Upper lobe of left lung (tissue), 6 donors: ENCODE results near the gene PELO. TPM values are rescaled to one million over a fixed set of nuclear protein-coding genes. Genes with fewer than 3 reads are reported as not detected.
A peak's percentile ranks its signal among the peaks of the same experiment; 100 is the strongest.

Experiments
- ATAC-seq, 2 donors: fragments of 200-7000 bp; cut with Tn5 transposase; one replicate each; pipeline ENCODE4 v1.9.1; 2022; ENCODE audit warnings: mild to moderate bottlenecking in 2 of 2, moderate library complexity in 2 of 2; ENCODE audit not compliant: low FRiP score in 2 of 2
- DNase-seq, 2 donors: peaks; one replicate each; pipeline ENCODE4 v3.0.0-alpha.2; 2019 to 2020
- H3K27ac ChIP-seq, 4 donors: fragments of 200-600 bp; sonication (generic); one replicate each; pipeline ENCODE4 v1.5.1; 2016 to 2019
- H3K27me3 ChIP-seq, 4 donors: fragments of 200-600 bp; sonication (generic); one replicate each; pipeline ENCODE4 v1.5.1; 2017 to 2019
- H3K36me3 ChIP-seq, 4 donors: fragments of 200-600 bp; sonication (generic); one replicate each; pipeline ENCODE4 v1.5.1; 2016 to 2019
- H3K4me1 ChIP-seq, 4 donors: fragments of 200-600 bp; sonication (generic); one replicate each; pipeline ENCODE4 v1.5.1; 2018 to 2019
- H3K4me3 ChIP-seq, 4 donors: fragments of 200-600 bp; sonication (generic); one replicate each; pipeline ENCODE4 v1.5.1; 2017 to 2019; ENCODE audit warnings: mild to moderate bottlenecking in 2 of 4, moderate library complexity in 1 of 4
- H3K9me3 ChIP-seq, 4 donors: fragments of 200-600 bp; sonication (generic); one replicate each; pipeline ENCODE4 v1.5.1; 2018 to 2019
- EP300 ChIP-seq, 4 donors: sonication (generic); formaldehyde crosslinking; IDR thresholded peaks; one replicate each; pipeline ENCODE4 v1.5.1; 2017; ENCODE audit warnings: antibody characterized with exemption in 4 of 4, control low read depth in 2 of 4
- POLR2A ChIP-seq, 4 donors: fragments of 450-650 bp; IDR thresholded peaks; one replicate each; pipeline ENCODE4 v1.5.1; 2016 to 2017; ENCODE audit warnings: antibody characterized with exemption in 4 of 4, mild to moderate bottlenecking in 2 of 4
- POLR2AphosphoS5 ChIP-seq, 2 donors: sonication (generic); formaldehyde crosslinking; IDR thresholded peaks; one replicate each; pipeline ENCODE4 v1.5.1; 2017; ENCODE audit warnings: antibody characterized with exemption in 2 of 2
- WGBS, 2 donors: methylation state at CpG; one replicate each; pipeline ENCODE4 v1.1.5; 2017 to 2018; 5-methylcytosine and 5-hydroxymethylcytosine counted together
- total RNA-seq, 6 donors: library from RNA; depleted of rRNA in 4 of 6; stranded (reverse); fragments of >200 nt in 4 of 6; gene quantifications; one replicate each; pipeline versions ENCODE4 v1.1.0 to v1.2.1, GENCODE V29; 2016 to 2021
- TF ChIP-seq, protein P1 (sequence below), 6 experiments: fragments of 450-650 bp in 4 of 6; fragments of 200-600 bp in 2 of 6; sonication (generic) in 2 of 6; IDR thresholded peaks; one replicate each; pipeline ENCODE4 v1.5.1; 2016 to 2019; ENCODE audit warnings: antibody characterized with exemption in 6 of 6
- donor health status: DM: no; HTN: no; CAD: no; lungs with moderate emphysema.
- donor health status: DM: no; HTN: yes; CAD: no; lungs with severe emphysema.

The PELO gene
- total RNA-seq, 6 donors from 2014 or later: 15.0 to 42.3 (median 28.7) TPM

- no peak for TF ChIP-seq EP300 (IDR thresholded peaks at IDR 0.05)
- TF ChIP-seq, protein P1, sequence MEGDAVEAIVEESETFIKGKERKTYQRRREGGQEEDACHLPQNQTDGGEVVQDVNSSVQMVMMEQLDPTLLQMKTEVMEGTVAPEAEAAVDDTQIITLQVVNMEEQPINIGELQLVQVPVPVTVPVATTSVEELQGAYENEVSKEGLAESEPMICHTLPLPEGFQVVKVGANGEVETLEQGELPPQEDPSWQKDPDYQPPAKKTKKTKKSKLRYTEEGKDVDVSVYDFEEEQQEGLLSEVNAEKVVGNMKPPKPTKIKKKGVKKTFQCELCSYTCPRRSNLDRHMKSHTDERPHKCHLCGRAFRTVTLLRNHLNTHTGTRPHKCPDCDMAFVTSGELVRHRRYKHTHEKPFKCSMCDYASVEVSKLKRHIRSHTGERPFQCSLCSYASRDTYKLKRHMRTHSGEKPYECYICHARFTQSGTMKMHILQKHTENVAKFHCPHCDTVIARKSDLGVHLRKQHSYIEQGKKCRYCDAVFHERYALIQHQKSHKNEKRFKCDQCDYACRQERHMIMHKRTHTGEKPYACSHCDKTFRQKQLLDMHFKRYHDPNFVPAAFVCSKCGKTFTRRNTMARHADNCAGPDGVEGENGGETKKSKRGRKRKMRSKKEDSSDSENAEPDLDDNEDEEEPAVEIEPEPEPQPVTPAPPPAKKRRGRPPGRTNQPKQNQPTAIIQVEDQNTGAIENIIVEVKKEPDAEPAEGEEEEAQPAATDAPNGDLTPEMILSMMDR (IDR thresholded peaks at IDR 0.05): no peak
- no peak for TF ChIP-seq POLR2A (IDR thresholded peaks at IDR 0.05)
- TF ChIP-seq POLR2AphosphoS5 (IDR thresholded peaks at IDR 0.05): no peak
- Histone ChIP-seq H3K9me3 (no peaks in the 10 kb centered on the region), H3K36me3 (no peaks in the 10 kb centered on the region), H3K4me3 (no peak overlapping the region), H3K4me1 (no peaks in the 10 kb centered on the region), H3K27ac (no peak overlapping the region), H3K27me3 (no peaks in the 10 kb centered on the region)
- DNase-seq (no peak), ATAC-seq (no peak)
- WGBS, 2 donors: 89 to 94% methylated on average over 1 of the region's 1 CpG
Measured at GRCh38 chr5:52759331-52759730, 28.4 kb upstream of the PELO start.

- no peaks in the 10 kb centered on the region for H3K9me3 ChIP-seq
- no peak overlapping the region for H3K4me3 ChIP-seq
- no peak for ATAC-seq
- no peaks in the 10 kb centered on the region for H3K27me3 ChIP-seq
- TF ChIP-seq, protein P1 (IDR thresholded peaks at IDR 0.05): no peak
- no peak for TF ChIP-seq EP300 (IDR thresholded peaks at IDR 0.05)
- TF ChIP-seq POLR2AphosphoS5 (IDR thresholded peaks at IDR 0.05): no peak
- no peak for TF ChIP-seq POLR2A (IDR thresholded peaks at IDR 0.05)
- H3K27ac ChIP-seq: no peak overlapping the region
- WGBS, 2 donors: 92 to 100% methylated on average over 1 of the region's 1 CpG
- H3K36me3 ChIP-seq: no peaks in the 10 kb centered on the region
- no peaks in the 10 kb centered on the region for H3K4me1 ChIP-seq
- no peak for DNase-seq
Measured at GRCh38 chr5:52760695-52761366, 26.9 kb upstream of the PELO start.

DNA sequence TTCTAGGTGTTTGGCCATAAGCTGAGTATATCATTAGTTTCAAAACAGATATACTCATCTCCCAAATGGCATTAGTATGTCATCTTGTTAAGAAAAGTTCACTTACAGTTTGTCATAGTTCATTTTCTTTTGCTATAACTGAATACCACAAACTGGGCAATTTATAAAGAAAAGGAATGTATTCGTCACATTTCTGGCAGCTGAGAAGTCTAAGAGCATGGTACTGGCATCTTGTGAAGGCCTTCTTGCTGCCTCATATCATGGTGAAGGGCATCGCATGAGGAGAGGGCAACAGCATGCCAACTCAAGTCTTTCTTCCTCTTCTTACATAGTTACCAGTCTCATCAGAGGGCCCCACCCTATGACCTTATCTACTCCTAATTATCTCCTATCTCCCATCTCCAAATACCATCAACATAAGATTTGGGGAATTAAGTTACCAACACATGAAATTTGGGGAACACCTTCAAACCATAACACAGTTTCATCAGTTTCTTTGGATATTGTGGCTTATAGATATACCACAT, 20.4 kb upstream of the PELO start:
- no peak overlapping the region for H3K4me3 ChIP-seq
- DNase-seq: no peak
- peaks cover 0 to 9% (median 2%) of the 10 kb centered on the region in 4 donors for H3K4me1 ChIP-seq
- no peaks in the 10 kb centered on the region for H3K27me3 ChIP-seq
- no peaks in the 10 kb centered on the region for H3K9me3 ChIP-seq
- H3K27ac ChIP-seq: peak overlapping the region in 1 of 4 donors; percentile 37
- TF ChIP-seq EP300 (IDR thresholded peaks at IDR 0.05): no peak
- no peak for TF ChIP-seq POLR2AphosphoS5 (IDR thresholded peaks at IDR 0.05)
- no peak for TF ChIP-seq POLR2A (IDR thresholded peaks at IDR 0.05)
- TF ChIP-seq, protein P1 (IDR thresholded peaks at IDR 0.05): no peak
- ATAC-seq: no peak
- no peaks in the 10 kb centered on the region for H3K36me3 ChIP-seq
- WGBS, 2 donors: 88% methylated on average over 2 of the region's 2 CpGs

DNA sequence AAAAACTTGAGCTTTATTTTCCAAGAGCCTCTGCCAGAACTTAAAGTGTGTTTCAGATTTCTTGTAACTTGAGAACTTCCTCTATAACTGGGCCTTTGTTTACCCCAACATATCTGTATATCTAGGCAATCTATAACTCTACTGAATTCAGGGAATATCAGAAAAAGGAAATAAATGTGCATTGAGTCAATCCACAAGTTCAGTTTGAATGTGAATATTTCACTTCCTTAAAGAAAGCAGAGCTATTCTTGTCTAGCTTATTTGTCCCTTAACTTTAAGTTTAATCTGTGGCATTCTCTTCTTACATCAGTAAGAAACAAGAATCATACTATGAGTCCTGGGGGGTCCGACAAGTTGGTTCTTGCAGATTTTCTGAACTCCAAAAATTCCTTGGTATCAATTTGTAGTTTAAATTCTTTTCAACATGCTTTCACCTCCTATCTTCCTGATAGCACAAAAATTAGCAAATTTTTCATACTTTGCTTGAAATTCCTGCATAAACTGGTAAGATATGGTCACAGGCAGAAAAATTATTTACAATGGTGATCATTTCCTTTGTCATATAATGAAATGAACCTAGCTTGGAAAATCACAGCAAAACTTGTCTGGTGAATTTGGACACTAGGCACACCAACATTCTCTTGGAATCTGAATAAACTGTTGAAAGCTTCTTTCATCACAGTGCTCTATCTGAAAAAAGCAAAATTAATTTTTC, 19.8 kb upstream of the PELO start:
- TF ChIP-seq POLR2AphosphoS5 (IDR thresholded peaks at IDR 0.05) (no peak), EP300 (IDR thresholded peaks at IDR 0.05) (no peak), POLR2A (IDR thresholded peaks at IDR 0.05) (no peak)
- TF ChIP-seq, protein P1 (IDR thresholded peaks at IDR 0.05): no peak
- Histone ChIP-seq H3K9me3 (no peaks in the 10 kb centered on the region), H3K27me3 (no peaks in the 10 kb centered on the region), H3K4me1 (peaks cover 0 to 10% (median 3%) of the 10 kb centered on the region in 4 donors), H3K4me3 (no peak overlapping the region), H3K27ac (peak overlapping the region in 1 of 4 donors; percentile 37), H3K36me3 (no peaks in the 10 kb centered on the region)
- no peak for DNase-seq
- no peak for ATAC-seq
- 83 to 92% methylated on average over 1 of the region's 1 CpG for WGBS, 2 donors
